ENCODE data around the gene PROM2.
"Not testable (repeated sequence)": the region's sequence is repeated elsewhere in the genome, so short reads cannot be mapped to it uniquely, and the experiment has no call there.

PROM2 gene

GRCh38 chr2:95274291-95275150 is at the start of gene PROM2:
Gene PROM2 (plus strand): TSS chr2:95274449. CDS start chr2:95274586, 137 bp downstream.
- DNase-seq = no peak

- DNase-seq = no peak
These were observed 48.6 kb upstream of the PROM2 start for GRCh38 chr2:95225658-95226057.

- peak; percentile 30 for DNase-seq
These were observed 42.5 kb upstream of the PROM2 start for GRCh38 chr2:95231723-95232122.

- no peak for DNase-seq
These were observed 42.0 kb upstream of the PROM2 start for GRCh38 chr2:95232232-95232631.

- DNase-seq = no peak
These were observed 39.9 kb upstream of the PROM2 start for GRCh38 chr2:95234286-95234785.

- DNase-seq = no peak
These were observed 39.4 kb upstream of the PROM2 start for GRCh38 chr2:95234816-95235215.

GRCh38 chr2:95238131-95238530 is 36.1 kb upstream of the PROM2 start:
- no peak for DNase-seq

- no peak for DNase-seq
These were observed 34.2 kb upstream of the PROM2 start for GRCh38 chr2:95240091-95240490.

- DNase-seq = no peak
These were observed 33.7 kb upstream of the PROM2 start for GRCh38 chr2:95240556-95240955.

GRCh38 chr2:95242084-95242483 is 32.2 kb upstream of the PROM2 start:
- DNase-seq = not testable (repeated sequence)

GRCh38 chr2:95258271-95258670 is 16.0 kb upstream of the PROM2 start:
- no peak for DNase-seq

GRCh38 chr2:95260028-95261023 is 13.9 kb upstream of the PROM2 start:
- DNase-seq = no peak

GRCh38 chr2:95261602-95262001 is 12.6 kb upstream of the PROM2 start:
- DNase-seq = no peak

- DNase-seq = no peak
These were observed 11.2 kb upstream of the PROM2 start for GRCh38 chr2:95262896-95263542.

GRCh38 chr2:95264624-95265023 is 9.6 kb upstream of the PROM2 start:
- no peak for DNase-seq

- DNase-seq = no peak
These were observed 9.1 kb upstream of the PROM2 start for GRCh38 chr2:95265182-95265581.

GRCh38 chr2:95266781-95267430 is 7.3 kb upstream of the PROM2 start:
- DNase-seq = no peak

GRCh38 chr2:95267458-95268210 is 6.6 kb upstream of the PROM2 start:
- DNase-seq = no peak

- DNase-seq = no peak
These were observed 5.8 kb upstream of the PROM2 start for GRCh38 chr2:95268211-95269035.

GRCh38 chr2:95269036-95269680 is 5.1 kb upstream of the PROM2 start:
- DNase-seq = no peak

All from activated CD4-positive, alpha-beta T cell treated with anti-CD3 and anti-CD28 coated beads, Interleukin-10, Interleukin-2, amounts not matched to agents 100 ng/mL and 50 ng/mL, durations not matched to agents 16 hours and 8 hours (primary cell).